Suprapubic skin (tissue), 4 donors: ENCODE results near the gene SLC6A20. TPM values are rescaled to one million over a fixed set of nuclear protein-coding genes. Genes with fewer than 3 reads are reported as not detected.

Experiments used
- DNase-seq, 2 donors: peaks; one replicate each; pipeline ENCODE4 v3.0.0-alpha.2; 2019; ENCODE audit warnings: low spot score in 2 of 2
- H3K27ac ChIP-seq: fragments of 200-600 bp; sonication (generic); one replicate; pipeline ENCODE4 v1.5.1; 2019
- H3K27me3 ChIP-seq: fragments of 200-600 bp; sonication (generic); one replicate; pipeline ENCODE4 v1.5.1; 2019
- H3K36me3 ChIP-seq: fragments of 200-600 bp; sonication (generic); one replicate; pipeline ENCODE4 v1.5.1; 2019
- H3K4me1 ChIP-seq: fragments of 200-600 bp; sonication (generic); one replicate; pipeline ENCODE4 v1.5.1; 2019
- H3K4me3 ChIP-seq: fragments of 200-600 bp; sonication (generic); one replicate; pipeline ENCODE4 v1.5.1; 2019; ENCODE audit warnings: mild to moderate bottlenecking
- H3K9me3 ChIP-seq: fragments of 200-600 bp; sonication (generic); one replicate; pipeline ENCODE4 v1.5.1; 2019
- CTCF ChIP-seq, 2 donors: fragments of 200-600 bp in 1 of 2; fragments of 450-650 bp in 1 of 2; sonication (generic) in 1 of 2; IDR thresholded peaks; one replicate each; pipeline ENCODE4 v1.5.1; 2016 to 2019; ENCODE audit warnings: antibody characterized with exemption in 2 of 2, mild to moderate bottlenecking in 1 of 2, moderate library complexity in 1 of 2
- EP300 ChIP-seq: sonication (generic); formaldehyde crosslinking; IDR thresholded peaks from one replicate; pipeline ENCODE4 v1.6.1; 2017; ENCODE audit warnings: antibody characterized with exemption
- POLR2A ChIP-seq, 2 donors: fragments of 450-650 bp; IDR thresholded peaks; one replicate each; pipeline ENCODE4 v1.6.1; 2017; ENCODE audit warnings: antibody characterized with exemption in 2 of 2, mild to moderate bottlenecking in 2 of 2, moderate library complexity in 2 of 2
- POLR2AphosphoS5 ChIP-seq, 3 donors: sonication (generic); formaldehyde crosslinking; IDR thresholded peaks; one replicate each; pipeline ENCODE4 v1.6.1; 2017; ENCODE audit warnings: antibody characterized with exemption in 3 of 3
- whole genome bisulfite sequencing: methylation state at CpG from one replicate; pipeline ENCODE4 v1.1.5; 2018; 5-methylcytosine and 5-hydroxymethylcytosine counted together
- total RNA-seq, 4 donors: library from RNA; depleted of rRNA; stranded (reverse); fragments of >200 nt; gene quantifications; one replicate each; pipeline ENCODE4 v1.1.0, GENCODE V29; 2016

The SLC6A20 gene
- total RNA-seq, 4 donors from 2014 or later, result 0.42 TPM; not detected in 3

- Histone ChIP-seq H3K4me3 (no peak overlapping the region), H3K27me3 (no peaks in the 10 kb centered on the region), H3K36me3 (peaks cover 46% of the 10 kb centered on the region), H3K4me1 (peaks cover 4% of the 10 kb centered on the region), H3K27ac (no peak overlapping the region), H3K9me3 (no peaks in the 10 kb centered on the region)
- no peak for DNase-seq
- WGBS, result 56% methylated on average over 4 of the region's 8 CpGs
- TF ChIP-seq POLR2A (IDR thresholded peaks at IDR 0.05), result no peak
- no peak for TF ChIP-seq EP300
- TF ChIP-seq CTCF (IDR thresholded peaks at IDR 0.05), result no peak
- no peak for TF ChIP-seq POLR2AphosphoS5 (IDR thresholded peaks at IDR 0.05)
Measured at GRCh38 chr3:45748068-45748467, 48.3 kb downstream of the SLC6A20 start.

GRCh38 chr3:45746777-45747622, 49.3 kb downstream of the SLC6A20 start:
- Histone ChIP-seq H3K36me3 (peaks cover 47% of the 10 kb centered on the region), H3K4me3 (no peak overlapping the region), H3K4me1 (peaks cover 4% of the 10 kb centered on the region), H3K9me3 (no peaks in the 10 kb centered on the region), H3K27me3 (no peaks in the 10 kb centered on the region), H3K27ac (no peak overlapping the region)
- TF ChIP-seq POLR2A (IDR thresholded peaks at IDR 0.05) (no peak), EP300 (no peak), CTCF (IDR thresholded peaks at IDR 0.05) (no peak), POLR2AphosphoS5 (IDR thresholded peaks at IDR 0.05) (no peak)
- no peak for DNase-seq
- WGBS, result 86% methylated on average over 11 of the region's 18 CpGs

GRCh38 chr3:45746165-45746776, 50.1 kb downstream of the SLC6A20 start:
- H3K36me3 ChIP-seq, result peaks cover 53% of the 10 kb centered on the region

GRCh38 chr3:45742461-45743089, 53.8 kb downstream of the SLC6A20 start:
- no peaks in the 10 kb centered on the region for H3K27me3 ChIP-seq
- TF ChIP-seq EP300 (no peak), CTCF (IDR thresholded peaks at IDR 0.05) (no peak), POLR2AphosphoS5 (IDR thresholded peaks at IDR 0.05) (no peak), POLR2A (IDR thresholded peaks at IDR 0.05) (no peak)
- no peak overlapping the region for H3K27ac ChIP-seq
- H3K4me3 ChIP-seq, result no peak overlapping the region
- H3K4me1 ChIP-seq, result no peaks in the 10 kb centered on the region
- 97% methylated on average over 4 of the region's 4 CpGs for WGBS
- H3K9me3 ChIP-seq, result no peaks in the 10 kb centered on the region
- H3K36me3 ChIP-seq, result peaks cover 83% of the 10 kb centered on the region
- no peak for DNase-seq

More at GRCh38 chr3:45746165-45746776, 50.1 kb downstream of the SLC6A20 start:
- DNase-seq, result no peak
- H3K27me3 ChIP-seq, result no peaks in the 10 kb centered on the region
- H3K27ac ChIP-seq, result no peak overlapping the region
- no peak overlapping the region for H3K4me3 ChIP-seq
- 95% methylated on average over 32 of the region's 32 CpGs for WGBS
- H3K4me1 ChIP-seq, result peaks cover 4% of the 10 kb centered on the region
- no peaks in the 10 kb centered on the region for H3K9me3 ChIP-seq
- TF ChIP-seq POLR2AphosphoS5 (IDR thresholded peaks at IDR 0.05) (no peak), POLR2A (IDR thresholded peaks at IDR 0.05) (no peak), EP300 (no peak), CTCF (IDR thresholded peaks at IDR 0.05) (no peak)
